Measurements from ENCODE around the gene RAP1GAP2.

The RAP1GAP2 gene

GRCh38 chr17:2964831-2965230 lies 168.6 kb downstream of the RAP1GAP2 start:
- DNase-seq: no peak
- TF ChIP-seq, protein P1, sequence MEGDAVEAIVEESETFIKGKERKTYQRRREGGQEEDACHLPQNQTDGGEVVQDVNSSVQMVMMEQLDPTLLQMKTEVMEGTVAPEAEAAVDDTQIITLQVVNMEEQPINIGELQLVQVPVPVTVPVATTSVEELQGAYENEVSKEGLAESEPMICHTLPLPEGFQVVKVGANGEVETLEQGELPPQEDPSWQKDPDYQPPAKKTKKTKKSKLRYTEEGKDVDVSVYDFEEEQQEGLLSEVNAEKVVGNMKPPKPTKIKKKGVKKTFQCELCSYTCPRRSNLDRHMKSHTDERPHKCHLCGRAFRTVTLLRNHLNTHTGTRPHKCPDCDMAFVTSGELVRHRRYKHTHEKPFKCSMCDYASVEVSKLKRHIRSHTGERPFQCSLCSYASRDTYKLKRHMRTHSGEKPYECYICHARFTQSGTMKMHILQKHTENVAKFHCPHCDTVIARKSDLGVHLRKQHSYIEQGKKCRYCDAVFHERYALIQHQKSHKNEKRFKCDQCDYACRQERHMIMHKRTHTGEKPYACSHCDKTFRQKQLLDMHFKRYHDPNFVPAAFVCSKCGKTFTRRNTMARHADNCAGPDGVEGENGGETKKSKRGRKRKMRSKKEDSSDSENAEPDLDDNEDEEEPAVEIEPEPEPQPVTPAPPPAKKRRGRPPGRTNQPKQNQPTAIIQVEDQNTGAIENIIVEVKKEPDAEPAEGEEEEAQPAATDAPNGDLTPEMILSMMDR (IDR thresholded peaks at IDR 0.05; ENCODE audit: low read depth, low read length, missing control alignments): no peak
- Histone ChIP-seq H3K27me3 (replicated peaks) (no peaks in the 10 kb centered on the region), H3K27ac (no peak overlapping the region), H3K4me3 (ENCODE audit: low read depth, low read length) (no peak overlapping the region), H3K36me3 (replicated peaks) (no peaks in the 10 kb centered on the region)
- in situ Hi-C loops (cut with HindIII; ENCODE audit: low pct_ligation_motif_present, low sequenced_read_pairs): no loop called here

DNA sequence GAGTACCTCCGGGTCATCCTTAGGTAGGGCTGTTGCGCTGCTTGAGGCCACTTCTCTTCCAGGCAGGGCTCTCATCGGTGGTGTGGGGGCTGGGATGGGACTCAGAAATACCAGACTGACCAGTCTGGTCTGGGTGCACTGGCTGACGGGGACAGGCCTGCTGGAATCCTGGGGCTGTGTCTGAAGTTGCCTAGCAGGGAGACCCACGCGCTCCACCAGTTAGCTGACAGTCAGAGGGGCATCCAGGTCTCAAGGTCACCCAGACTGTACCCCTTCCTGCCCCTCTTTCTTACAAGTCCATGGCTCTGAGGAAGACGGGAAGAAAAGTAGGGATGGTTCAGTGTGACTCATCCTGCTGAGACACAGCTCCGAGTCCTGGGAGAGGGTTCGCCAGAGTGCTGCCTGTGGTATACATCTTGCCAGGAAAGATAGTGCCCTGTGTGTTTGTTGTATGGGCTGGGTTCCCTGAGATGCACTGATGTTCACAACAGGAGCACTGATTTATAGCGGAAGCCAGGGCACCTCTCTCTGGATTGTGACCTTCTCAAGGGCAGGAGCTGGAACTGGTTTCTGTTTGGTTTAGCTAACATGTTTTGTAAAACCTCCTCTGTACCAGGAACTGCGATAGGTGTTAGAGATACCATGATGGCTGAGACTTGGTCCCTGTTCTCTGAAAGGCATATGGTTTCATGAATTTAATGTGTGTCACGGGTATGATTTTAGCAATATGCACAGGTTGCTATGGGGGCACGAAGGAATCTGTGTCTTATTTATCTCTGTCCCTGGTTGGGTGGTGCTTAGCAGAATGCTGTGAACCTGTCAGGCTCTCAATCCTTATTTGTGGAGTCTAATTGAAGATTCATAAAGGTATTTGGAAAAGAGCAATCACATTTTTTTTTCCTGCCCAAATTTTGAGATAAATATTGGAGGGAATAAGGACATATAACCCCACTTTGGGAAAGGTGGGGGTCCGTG lies 169.7 kb downstream of the RAP1GAP2 start:
- Histone ChIP-seq H3K27ac (no peak overlapping the region), H3K27me3 (replicated peaks) (no peaks in the 10 kb centered on the region), H3K4me3 (ENCODE audit: low read depth, low read length) (no peak overlapping the region), H3K36me3 (replicated peaks) (no peaks in the 10 kb centered on the region)
- peak; percentile 70 for DNase-seq
- TF ChIP-seq, protein P1 (IDR thresholded peaks at IDR 0.05; ENCODE audit: low read depth, low read length, missing control alignments): no peak
- in situ Hi-C loops (cut with HindIII; ENCODE audit: low pct_ligation_motif_present, low sequenced_read_pairs): no loop called here

- Histone ChIP-seq H3K36me3 (replicated peaks) (no peaks in the 10 kb centered on the region), H3K27me3 (replicated peaks) (no peaks in the 10 kb centered on the region), H3K27ac (no peak overlapping the region), H3K4me3 (ENCODE audit: low read depth, low read length) (no peak overlapping the region)
- TF ChIP-seq, protein P1 (IDR thresholded peaks at IDR 0.05; ENCODE audit: low read depth, low read length, missing control alignments): no peak
- in situ Hi-C loops (cut with HindIII; ENCODE audit: low pct_ligation_motif_present, low sequenced_read_pairs): no loop called here
- DNase-seq: no peak
Observed at GRCh38 chr17:2967515-2967914, 171.3 kb downstream of the RAP1GAP2 start.

- H3K27ac ChIP-seq: no peak overlapping the region
- TF ChIP-seq, protein P1 (IDR thresholded peaks at IDR 0.05; ENCODE audit: low read depth, low read length, missing control alignments): no peak
- H3K27me3 ChIP-seq (replicated peaks): no peaks in the 10 kb centered on the region
- H3K4me3 ChIP-seq (ENCODE audit: low read depth, low read length): no peak overlapping the region
- H3K36me3 ChIP-seq (replicated peaks): no peaks in the 10 kb centered on the region
- in situ Hi-C loops (cut with HindIII; ENCODE audit: low pct_ligation_motif_present, low sequenced_read_pairs): no loop called here
- DNase-seq: no peak
Observed at GRCh38 chr17:2971851-2972250, 175.6 kb downstream of the RAP1GAP2 start.

GRCh38 chr17:2972749-2973148 lies 176.5 kb downstream of the RAP1GAP2 start:
- in situ Hi-C loops (cut with HindIII; ENCODE audit: low pct_ligation_motif_present, low sequenced_read_pairs): no loop called here
- no peaks in the 10 kb centered on the region for H3K27me3 ChIP-seq (replicated peaks)
- H3K4me3 ChIP-seq (ENCODE audit: low read depth, low read length): no peak overlapping the region
- no peaks in the 10 kb centered on the region for H3K36me3 ChIP-seq (replicated peaks)
- DNase-seq: no peak
- TF ChIP-seq, protein P1 (IDR thresholded peaks at IDR 0.05; ENCODE audit: low read depth, low read length, missing control alignments): no peak
- H3K27ac ChIP-seq: no peak overlapping the region
